HG02588 (cell line): ENCODE data around the gene CNTN4.

Source experiments
- ATAC-seq: cut with Tn5 transposase; IDR thresholded peaks from one replicate; pipeline ENCODE4 v1.9.1; 2021; ENCODE audit warnings: mild to moderate bottlenecking, moderate library complexity; ENCODE audit not compliant: unreplicated experiment

CNTN4 gene

GRCh38 chr3:2390926-2391532 lies 292.4 kb downstream of the CNTN4 start:
- no peak for ATAC-seq

GRCh38 chr3:2391896-2392295 lies 293.2 kb downstream of the CNTN4 start:
- ATAC-seq = no peak

- ATAC-seq = no peak
These were observed 294.3 kb downstream of the CNTN4 start for GRCh38 chr3:2392981-2393380.

- no peak for ATAC-seq
These were observed 316.4 kb downstream of the CNTN4 start for GRCh38 chr3:2415083-2415482.

- ATAC-seq = no peak
These were observed 322.3 kb downstream of the CNTN4 start for GRCh38 chr3:2420919-2421318.

GRCh38 chr3:2423143-2423542 lies 324.5 kb downstream of the CNTN4 start:
- ATAC-seq = no peak

- no peak for ATAC-seq
These were observed 342.9 kb downstream of the CNTN4 start for GRCh38 chr3:2441558-2441957.

GRCh38 chr3:2446146-2446545 lies 347.5 kb downstream of the CNTN4 start:
- ATAC-seq = no peak

GRCh38 chr3:2452249-2452648 lies 353.6 kb downstream of the CNTN4 start:
- ATAC-seq = no peak

GRCh38 chr3:2454865-2455264 lies 356.2 kb downstream of the CNTN4 start:
- no peak for ATAC-seq

- ATAC-seq = no peak
These were observed 358.1 kb downstream of the CNTN4 start for GRCh38 chr3:2456788-2457187.

- no peak for ATAC-seq
These were observed 360.1 kb downstream of the CNTN4 start for GRCh38 chr3:2458816-2459215.

- no peak for ATAC-seq
These were observed 367.2 kb downstream of the CNTN4 start for GRCh38 chr3:2465842-2466241.

GRCh38 chr3:2468816-2469215 lies 370.1 kb downstream of the CNTN4 start:
- no peak for ATAC-seq

GRCh38 chr3:2476996-2477395 lies 378.3 kb downstream of the CNTN4 start:
- ATAC-seq = no peak

- ATAC-seq = no peak
These were observed 379.0 kb downstream of the CNTN4 start for GRCh38 chr3:2477620-2478019.

GRCh38 chr3:2484162-2485026 lies 385.7 kb downstream of the CNTN4 start:
- no peak for ATAC-seq

- ATAC-seq = no peak
These were observed 386.3 kb downstream of the CNTN4 start for GRCh38 chr3:2485027-2485375.

- ATAC-seq = no peak
These were observed 397.1 kb downstream of the CNTN4 start for GRCh38 chr3:2495746-2496145.

- no peak for ATAC-seq
These were observed 406.2 kb downstream of the CNTN4 start for GRCh38 chr3:2504912-2505311.

- ATAC-seq = no peak
These were observed 408.1 kb downstream of the CNTN4 start for GRCh38 chr3:2506776-2507175.

GRCh38 chr3:2510591-2511145 lies 412.0 kb downstream of the CNTN4 start:
- ATAC-seq = no peak
